GM12872 (cell line): ENCODE measurements around the gene CATSPERB.

Experiments
- TF ChIP-seq, protein P1 (sequence below): IDR thresholded peaks from 3 replicates; pipeline ENCODE4 v1.5.1; 2011; ENCODE audit warnings: low read depth, mild to moderate bottlenecking, low read length, moderate library complexity; ENCODE audit not compliant: insufficient read depth

The CATSPERB gene

DNA sequence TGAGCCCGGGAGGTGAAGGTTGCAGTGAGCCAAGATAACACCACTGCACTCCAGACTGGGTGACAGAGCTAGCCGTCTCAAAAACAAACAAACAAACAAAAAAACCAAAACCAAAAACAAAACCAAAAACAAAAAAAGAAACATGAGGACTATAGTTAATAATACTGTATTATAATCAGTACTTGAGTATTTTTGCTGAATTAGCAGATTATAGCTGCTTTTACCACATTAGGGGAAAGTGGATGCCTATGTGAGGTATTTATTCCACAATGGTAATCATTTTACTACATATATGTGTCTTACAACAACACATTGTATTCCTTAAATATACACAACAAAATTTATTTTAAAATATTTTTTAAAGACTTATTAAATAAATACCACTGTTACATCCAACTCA, 120.4 kb downstream of the CATSPERB start:
- TF ChIP-seq, protein P1, sequence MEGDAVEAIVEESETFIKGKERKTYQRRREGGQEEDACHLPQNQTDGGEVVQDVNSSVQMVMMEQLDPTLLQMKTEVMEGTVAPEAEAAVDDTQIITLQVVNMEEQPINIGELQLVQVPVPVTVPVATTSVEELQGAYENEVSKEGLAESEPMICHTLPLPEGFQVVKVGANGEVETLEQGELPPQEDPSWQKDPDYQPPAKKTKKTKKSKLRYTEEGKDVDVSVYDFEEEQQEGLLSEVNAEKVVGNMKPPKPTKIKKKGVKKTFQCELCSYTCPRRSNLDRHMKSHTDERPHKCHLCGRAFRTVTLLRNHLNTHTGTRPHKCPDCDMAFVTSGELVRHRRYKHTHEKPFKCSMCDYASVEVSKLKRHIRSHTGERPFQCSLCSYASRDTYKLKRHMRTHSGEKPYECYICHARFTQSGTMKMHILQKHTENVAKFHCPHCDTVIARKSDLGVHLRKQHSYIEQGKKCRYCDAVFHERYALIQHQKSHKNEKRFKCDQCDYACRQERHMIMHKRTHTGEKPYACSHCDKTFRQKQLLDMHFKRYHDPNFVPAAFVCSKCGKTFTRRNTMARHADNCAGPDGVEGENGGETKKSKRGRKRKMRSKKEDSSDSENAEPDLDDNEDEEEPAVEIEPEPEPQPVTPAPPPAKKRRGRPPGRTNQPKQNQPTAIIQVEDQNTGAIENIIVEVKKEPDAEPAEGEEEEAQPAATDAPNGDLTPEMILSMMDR = no peak

DNA sequence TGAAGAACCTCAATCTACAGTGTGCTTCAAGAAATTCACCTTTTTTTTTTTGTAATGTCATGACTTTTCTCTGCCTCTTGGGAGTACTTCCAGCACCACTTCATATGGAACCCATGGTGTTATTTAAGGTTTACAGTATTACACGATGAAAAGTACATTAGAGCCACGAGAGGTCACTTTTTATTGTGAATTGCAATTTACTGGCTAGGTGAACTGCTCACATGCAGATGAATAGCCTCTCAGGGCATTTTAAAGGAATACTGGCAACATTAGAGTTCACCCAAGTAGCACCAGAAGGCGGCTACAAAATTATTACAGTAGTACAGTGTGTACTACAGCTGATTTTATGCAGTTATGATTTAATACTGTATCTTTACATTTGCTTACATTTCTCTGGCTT, 122.7 kb downstream of the CATSPERB start:
- TF ChIP-seq, protein P1 = no peak

DNA sequence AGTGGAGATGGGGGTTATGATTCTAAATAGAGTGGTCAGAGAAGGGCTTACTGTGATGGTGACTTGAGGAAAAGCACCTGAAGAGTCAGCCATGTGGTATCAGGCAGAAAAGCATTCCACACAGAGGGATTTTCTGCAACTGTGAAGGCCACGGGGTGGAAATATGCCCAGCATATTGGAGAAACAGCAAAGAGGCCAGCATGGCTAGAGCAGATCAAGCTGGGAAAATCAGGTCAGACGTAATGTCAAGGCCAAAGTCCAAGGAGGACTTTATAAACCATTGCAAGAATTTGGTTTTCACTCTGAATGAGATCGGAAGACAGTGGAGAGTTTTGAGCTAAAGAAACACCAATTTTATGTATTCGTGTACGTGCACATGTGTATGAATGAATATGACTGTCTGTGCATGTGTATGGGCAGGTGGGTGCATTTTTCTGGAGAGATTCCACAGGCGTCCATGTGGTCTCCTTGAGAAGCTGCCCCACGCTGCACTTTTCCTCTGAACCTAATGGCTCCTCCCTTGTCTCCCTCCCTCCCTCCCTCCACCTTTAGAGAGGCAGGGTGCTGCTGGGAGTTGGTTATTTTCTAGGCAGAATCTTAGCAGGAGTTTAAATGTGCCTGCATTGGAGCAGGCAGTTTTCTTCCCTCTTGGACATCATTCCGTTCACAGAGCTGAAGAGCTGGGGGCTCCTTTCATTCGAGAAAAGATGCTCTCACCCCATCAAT, 124.4 kb downstream of the CATSPERB start:
- TF ChIP-seq, protein P1 = no peak

DNA sequence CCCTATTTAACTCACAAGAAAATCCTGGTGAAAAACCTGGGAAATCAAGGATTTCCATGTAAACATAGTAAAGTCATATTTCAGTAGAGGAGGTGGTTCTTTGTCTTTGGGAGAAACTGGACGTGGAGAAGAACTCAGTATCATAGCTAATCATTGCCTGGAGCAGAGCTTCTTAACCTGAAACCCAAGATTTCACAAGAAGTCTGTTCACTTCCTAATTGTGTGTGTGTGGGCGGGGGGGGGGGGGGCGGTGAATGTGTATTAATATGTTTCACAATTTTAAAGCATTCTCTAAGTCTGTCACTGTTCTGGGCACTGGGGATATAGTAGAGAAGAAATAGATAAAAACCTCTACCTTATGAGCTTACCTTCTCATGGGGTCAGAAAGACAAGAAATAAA, 125.0 kb downstream of the CATSPERB start:
- TF ChIP-seq, protein P1 = no peak

DNA sequence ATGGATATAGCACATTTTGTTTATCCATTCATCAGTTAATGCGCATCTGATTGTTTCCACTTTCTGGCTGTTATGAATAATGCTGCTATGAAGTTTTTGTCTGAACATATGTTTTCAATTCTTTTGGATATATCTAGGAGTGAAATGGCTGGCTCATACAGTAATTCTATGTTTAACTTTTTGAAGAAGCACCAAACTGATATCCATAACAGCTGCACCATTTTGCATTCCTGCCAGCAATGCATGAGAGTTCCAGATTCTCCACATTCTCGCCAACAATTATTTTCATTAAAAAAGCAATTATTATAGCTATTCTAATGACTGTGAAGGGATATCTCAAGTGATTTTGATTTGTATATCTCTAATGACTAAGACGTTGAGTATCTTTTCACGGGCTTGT, 131.9 kb downstream of the CATSPERB start:
- TF ChIP-seq, protein P1 = no peak

DNA sequence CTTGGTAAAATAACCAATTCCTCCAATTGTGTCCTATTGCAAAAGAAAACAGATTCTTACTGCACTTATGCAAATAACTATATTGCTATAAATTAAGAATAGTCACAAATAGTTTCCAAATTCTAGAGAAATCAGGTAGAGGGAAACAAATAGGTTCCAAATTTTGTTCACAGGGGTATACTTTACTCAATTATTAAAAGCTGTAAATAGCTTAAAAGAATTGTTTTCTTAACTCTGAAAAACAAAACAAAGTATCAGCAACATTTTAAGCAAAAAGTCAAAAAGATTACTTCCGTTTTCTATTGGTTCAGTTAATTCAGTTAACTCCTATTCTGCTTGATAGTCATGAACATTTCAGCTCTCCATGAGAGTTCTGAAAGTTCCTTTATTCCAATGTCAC, 136.2 kb downstream of the CATSPERB start:
- TF ChIP-seq, protein P1 = no peak

DNA sequence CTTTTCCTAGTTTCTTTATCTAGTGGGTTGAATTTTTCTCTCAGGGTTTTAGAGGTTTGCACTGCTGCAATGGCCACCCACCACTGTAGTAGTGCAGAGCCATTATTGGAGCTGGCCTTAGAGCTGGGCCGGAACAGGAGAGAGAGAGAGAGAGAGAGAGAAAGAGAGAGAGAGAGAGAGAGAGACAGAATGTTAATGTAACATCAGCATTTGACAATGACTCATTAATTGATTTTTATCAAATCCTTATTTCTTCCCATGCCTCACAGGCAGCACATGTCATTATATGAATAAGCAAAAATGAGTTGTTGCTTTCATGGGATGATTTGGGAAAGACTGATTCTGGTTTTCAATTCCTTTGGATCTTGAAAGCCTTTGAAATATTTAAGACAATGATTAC, 145.5 kb downstream of the CATSPERB start:
- TF ChIP-seq, protein P1 = no peak
